Suprapubic skin (tissue), 4 donors: ENCODE measurements around the gene CLEC16A. TPM values are rescaled to one million over a fixed set of nuclear protein-coding genes. Genes with fewer than 3 reads are reported as not detected.

Experiments used
- DNase-seq, 2 donors: peaks; one replicate each; pipeline ENCODE4 v3.0.0-alpha.2; 2019; ENCODE audit warnings: low spot score in 2 of 2
- H3K27ac ChIP-seq: fragments of 200-600 bp; sonication (generic); one replicate; pipeline ENCODE4 v1.5.1; 2019
- H3K27me3 ChIP-seq: fragments of 200-600 bp; sonication (generic); one replicate; pipeline ENCODE4 v1.5.1; 2019
- H3K36me3 ChIP-seq: fragments of 200-600 bp; sonication (generic); one replicate; pipeline ENCODE4 v1.5.1; 2019
- H3K4me1 ChIP-seq: fragments of 200-600 bp; sonication (generic); one replicate; pipeline ENCODE4 v1.5.1; 2019
- H3K4me3 ChIP-seq: fragments of 200-600 bp; sonication (generic); one replicate; pipeline ENCODE4 v1.5.1; 2019; ENCODE audit warnings: mild to moderate bottlenecking
- H3K9me3 ChIP-seq: fragments of 200-600 bp; sonication (generic); one replicate; pipeline ENCODE4 v1.5.1; 2019
- EP300 ChIP-seq: sonication (generic); formaldehyde crosslinking; IDR thresholded peaks from one replicate; pipeline ENCODE4 v1.6.1; 2017; ENCODE audit warnings: antibody characterized with exemption
- POLR2A ChIP-seq, 2 donors: fragments of 450-650 bp; IDR thresholded peaks; one replicate each; pipeline ENCODE4 v1.6.1; 2017; ENCODE audit warnings: antibody characterized with exemption in 2 of 2, mild to moderate bottlenecking in 2 of 2, moderate library complexity in 2 of 2
- POLR2AphosphoS5 ChIP-seq, 3 donors: sonication (generic); formaldehyde crosslinking; IDR thresholded peaks; one replicate each; pipeline ENCODE4 v1.6.1; 2017; ENCODE audit warnings: antibody characterized with exemption in 3 of 3
- WGBS: methylation state at CpG from one replicate; pipeline ENCODE4 v1.1.5; 2018; 5-methylcytosine and 5-hydroxymethylcytosine counted together
- total RNA-seq, 4 donors: library from RNA; depleted of rRNA; stranded (reverse); fragments of >200 nt; gene quantifications; one replicate each; pipeline ENCODE4 v1.1.0, GENCODE V29; 2016
- TF ChIP-seq, protein P1 (sequence below), 2 donors: fragments of 200-600 bp in 1 of 2; fragments of 450-650 bp in 1 of 2; sonication (generic) in 1 of 2; IDR thresholded peaks; one replicate each; pipeline ENCODE4 v1.5.1; 2016 to 2019; ENCODE audit warnings: antibody characterized with exemption in 2 of 2, mild to moderate bottlenecking in 1 of 2, moderate library complexity in 1 of 2

CLEC16A gene
- total RNA-seq, 4 donors from 2014 or later, result 37.2 to 62.3 (median 39.0) TPM

DNA sequence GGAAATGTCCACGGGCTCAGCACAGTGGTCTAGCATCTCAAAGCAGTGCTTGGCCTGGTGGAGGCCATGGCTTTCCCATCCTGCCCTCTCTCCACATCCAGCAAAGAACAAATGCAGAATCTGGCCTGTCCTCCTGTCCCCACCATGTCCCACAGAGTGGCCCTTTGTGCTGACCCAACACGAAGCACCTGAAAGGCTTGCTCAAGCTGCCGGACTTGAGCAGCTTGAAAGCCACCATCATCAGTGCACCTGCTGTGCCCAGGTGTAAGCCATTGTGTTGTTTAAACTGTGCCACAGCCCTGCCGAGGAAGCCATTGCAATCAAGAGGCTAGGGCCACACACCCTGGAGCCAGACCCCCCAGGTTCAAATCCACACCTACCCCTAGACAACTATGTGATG, 196.1 kb downstream of the CLEC16A start:
- Histone ChIP-seq H3K27me3 (no peaks in the 10 kb centered on the region), H3K36me3 (no peaks in the 10 kb centered on the region), H3K9me3 (no peaks in the 10 kb centered on the region), H3K27ac (no peak overlapping the region), H3K4me3 (no peak overlapping the region), H3K4me1 (peaks cover 45% of the 10 kb centered on the region)
- no peak for DNase-seq
- TF ChIP-seq POLR2A (IDR thresholded peaks at IDR 0.05), result no peak
- TF ChIP-seq, protein P1, sequence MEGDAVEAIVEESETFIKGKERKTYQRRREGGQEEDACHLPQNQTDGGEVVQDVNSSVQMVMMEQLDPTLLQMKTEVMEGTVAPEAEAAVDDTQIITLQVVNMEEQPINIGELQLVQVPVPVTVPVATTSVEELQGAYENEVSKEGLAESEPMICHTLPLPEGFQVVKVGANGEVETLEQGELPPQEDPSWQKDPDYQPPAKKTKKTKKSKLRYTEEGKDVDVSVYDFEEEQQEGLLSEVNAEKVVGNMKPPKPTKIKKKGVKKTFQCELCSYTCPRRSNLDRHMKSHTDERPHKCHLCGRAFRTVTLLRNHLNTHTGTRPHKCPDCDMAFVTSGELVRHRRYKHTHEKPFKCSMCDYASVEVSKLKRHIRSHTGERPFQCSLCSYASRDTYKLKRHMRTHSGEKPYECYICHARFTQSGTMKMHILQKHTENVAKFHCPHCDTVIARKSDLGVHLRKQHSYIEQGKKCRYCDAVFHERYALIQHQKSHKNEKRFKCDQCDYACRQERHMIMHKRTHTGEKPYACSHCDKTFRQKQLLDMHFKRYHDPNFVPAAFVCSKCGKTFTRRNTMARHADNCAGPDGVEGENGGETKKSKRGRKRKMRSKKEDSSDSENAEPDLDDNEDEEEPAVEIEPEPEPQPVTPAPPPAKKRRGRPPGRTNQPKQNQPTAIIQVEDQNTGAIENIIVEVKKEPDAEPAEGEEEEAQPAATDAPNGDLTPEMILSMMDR (IDR thresholded peaks at IDR 0.05), result no peak
- no peak for TF ChIP-seq POLR2AphosphoS5 (IDR thresholded peaks at IDR 0.05)
- no peak for TF ChIP-seq EP300
- 60% methylated on average over 1 of the region's 4 CpGs for WGBS

DNA sequence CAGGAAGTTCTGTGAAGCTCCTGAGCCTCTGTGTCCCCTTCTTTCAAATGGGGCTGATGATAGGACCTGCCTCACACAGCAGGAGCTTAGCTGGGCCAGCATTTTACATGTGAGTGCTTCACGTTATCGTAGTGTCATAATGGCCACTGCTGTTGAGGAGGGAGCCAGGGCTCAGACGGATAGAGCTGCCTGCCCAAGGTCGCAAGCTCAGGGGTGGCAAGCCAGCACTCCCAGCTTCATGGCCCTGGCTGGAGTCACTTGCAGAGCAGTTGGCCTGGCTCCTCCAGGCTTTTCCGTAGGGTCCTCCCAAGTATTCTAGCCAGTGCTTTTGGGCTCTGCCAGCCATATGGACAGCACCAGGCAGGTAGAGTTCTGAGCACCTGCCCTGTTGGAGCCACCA, 196.5 kb downstream of the CLEC16A start:
- no peaks in the 10 kb centered on the region for H3K27me3 ChIP-seq
- no peak for DNase-seq
- no peak overlapping the region for H3K27ac ChIP-seq
- H3K9me3 ChIP-seq, result no peaks in the 10 kb centered on the region
- WGBS, result no CpG with 5 or more reads among the region's 5 CpGs
- H3K4me3 ChIP-seq, result no peak overlapping the region
- H3K36me3 ChIP-seq, result no peaks in the 10 kb centered on the region
- TF ChIP-seq, protein P1 (IDR thresholded peaks at IDR 0.05), result no peak
- TF ChIP-seq POLR2A (IDR thresholded peaks at IDR 0.05) (no peak), POLR2AphosphoS5 (IDR thresholded peaks at IDR 0.05) (no peak), EP300 (no peak)
- H3K4me1 ChIP-seq, result peaks cover 41% of the 10 kb centered on the region

DNA sequence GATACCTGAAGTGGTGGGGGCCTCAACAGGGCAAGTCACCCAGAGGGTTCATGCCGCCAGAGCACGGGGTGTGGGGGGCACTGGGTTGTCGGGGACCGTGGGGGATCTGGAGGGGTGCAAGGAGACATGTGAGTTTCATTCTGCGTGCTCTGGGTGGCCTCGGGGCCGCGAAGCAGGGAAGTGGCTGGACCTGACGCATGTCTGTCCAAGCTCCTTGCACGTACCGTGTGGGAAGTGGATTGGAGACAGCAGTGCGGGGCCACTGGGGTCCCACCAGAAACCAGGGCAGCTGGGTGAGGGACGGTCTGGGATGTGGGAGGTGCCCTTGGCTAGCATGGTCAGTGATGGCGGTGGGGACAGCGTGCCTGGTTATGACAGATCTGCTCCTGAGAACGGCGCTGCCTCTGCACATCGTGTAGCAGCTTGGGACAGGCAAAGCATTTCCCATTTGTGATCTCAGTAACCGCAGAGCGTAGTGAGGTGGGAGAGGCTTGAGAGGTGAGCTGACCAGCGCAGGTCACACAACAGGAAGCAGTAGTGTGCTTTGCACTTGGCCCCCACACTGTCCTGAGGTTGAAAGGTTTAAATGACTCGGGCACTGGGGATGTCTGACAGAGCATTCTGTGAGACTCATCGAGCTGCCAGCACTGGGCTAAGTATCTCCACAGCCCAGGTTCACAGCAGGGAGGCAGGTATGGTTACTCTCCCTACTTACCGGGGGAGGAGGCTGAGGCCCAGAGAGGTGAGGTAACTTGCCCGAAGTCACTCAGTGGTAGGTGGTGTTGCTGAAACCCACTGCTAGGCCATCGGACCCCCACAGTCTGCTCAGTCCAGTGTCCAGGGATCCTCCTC, 197.3 kb downstream of the CLEC16A start:
- H3K27ac ChIP-seq, result no peak overlapping the region
- 91% methylated on average over 25 of the region's 26 CpGs for WGBS
- no peaks in the 10 kb centered on the region for H3K36me3 ChIP-seq
- H3K4me3 ChIP-seq, result no peak overlapping the region
- no peak for DNase-seq
- peaks cover 37% of the 10 kb centered on the region for H3K4me1 ChIP-seq
- H3K9me3 ChIP-seq, result no peaks in the 10 kb centered on the region
- TF ChIP-seq, protein P1 (IDR thresholded peaks at IDR 0.05), result no peak
- no peak for TF ChIP-seq POLR2A (IDR thresholded peaks at IDR 0.05)
- TF ChIP-seq POLR2AphosphoS5 (IDR thresholded peaks at IDR 0.05), result no peak
- TF ChIP-seq EP300, result no peak
- no peaks in the 10 kb centered on the region for H3K27me3 ChIP-seq

DNA sequence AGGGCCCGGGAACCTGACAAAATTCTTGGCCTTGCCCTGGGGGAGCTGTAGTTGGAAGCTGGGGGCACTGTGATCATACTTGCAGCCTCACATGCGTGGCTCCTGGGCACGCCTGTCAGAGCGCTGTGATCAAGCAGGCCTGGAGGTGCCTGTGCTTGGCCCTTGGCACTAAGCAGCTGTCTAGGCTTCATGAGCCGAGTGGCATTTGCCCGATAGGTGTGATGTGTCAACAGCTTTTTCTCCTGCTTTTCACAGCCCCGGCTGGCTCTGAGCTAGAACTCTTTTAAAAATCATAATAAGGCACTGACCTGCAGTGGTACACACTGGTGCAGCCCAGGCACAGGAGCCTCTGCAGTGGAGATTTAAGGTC, 197.9 kb downstream of the CLEC16A start:
- Histone ChIP-seq H3K9me3 (no peaks in the 10 kb centered on the region), H3K27ac (no peak overlapping the region), H3K36me3 (no peaks in the 10 kb centered on the region), H3K4me1 (peaks cover 41% of the 10 kb centered on the region), H3K4me3 (no peak overlapping the region), H3K27me3 (no peaks in the 10 kb centered on the region)
- 52% methylated on average over 6 of the region's 7 CpGs for WGBS
- no peak for DNase-seq
- TF ChIP-seq POLR2AphosphoS5 (IDR thresholded peaks at IDR 0.05), result no peak
- TF ChIP-seq EP300, result no peak
- TF ChIP-seq, protein P1 (IDR thresholded peaks at IDR 0.05), result no peak
- no peak for TF ChIP-seq POLR2A (IDR thresholded peaks at IDR 0.05)

DNA sequence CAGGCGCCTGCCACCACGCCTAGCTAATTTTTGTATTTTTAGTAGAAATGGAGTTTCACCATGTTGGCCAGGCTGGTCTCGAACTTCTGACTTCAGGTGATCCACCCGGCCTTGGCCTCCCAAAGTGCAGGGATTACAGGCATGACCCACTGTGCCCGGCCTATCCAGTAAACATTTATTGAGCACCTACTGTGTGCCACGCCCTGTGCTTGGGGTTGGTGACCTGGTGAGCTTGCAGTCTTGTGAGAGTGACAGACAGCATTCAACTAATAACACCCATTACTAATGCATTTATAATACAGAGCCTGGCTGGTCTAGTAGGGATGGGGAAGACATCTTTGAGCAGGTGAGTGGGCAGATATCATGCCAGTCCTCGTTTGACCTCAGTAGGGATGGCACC, 198.6 kb downstream of the CLEC16A start:
- no peaks in the 10 kb centered on the region for H3K27me3 ChIP-seq
- peaks cover 42% of the 10 kb centered on the region for H3K4me1 ChIP-seq
- H3K27ac ChIP-seq, result no peak overlapping the region
- H3K9me3 ChIP-seq, result no peaks in the 10 kb centered on the region
- H3K4me3 ChIP-seq, result no peak overlapping the region
- no peaks in the 10 kb centered on the region for H3K36me3 ChIP-seq
- WGBS, result 90% methylated on average over 7 of the region's 7 CpGs
- TF ChIP-seq POLR2A (IDR thresholded peaks at IDR 0.05), result no peak
- no peak for TF ChIP-seq POLR2AphosphoS5 (IDR thresholded peaks at IDR 0.05)
- TF ChIP-seq, protein P1 (IDR thresholded peaks at IDR 0.05), result no peak
- TF ChIP-seq EP300, result no peak
- DNase-seq, result no peak
